NCI-H524 (cell line): ENCODE results near the gene RFNG.

Experiments used
- DNase-seq, 2 experiments: peaks; one replicate each; lab custom pipeline; 2025; lab: John Stamatoyannopoulos, UW

The RFNG gene

DNA sequence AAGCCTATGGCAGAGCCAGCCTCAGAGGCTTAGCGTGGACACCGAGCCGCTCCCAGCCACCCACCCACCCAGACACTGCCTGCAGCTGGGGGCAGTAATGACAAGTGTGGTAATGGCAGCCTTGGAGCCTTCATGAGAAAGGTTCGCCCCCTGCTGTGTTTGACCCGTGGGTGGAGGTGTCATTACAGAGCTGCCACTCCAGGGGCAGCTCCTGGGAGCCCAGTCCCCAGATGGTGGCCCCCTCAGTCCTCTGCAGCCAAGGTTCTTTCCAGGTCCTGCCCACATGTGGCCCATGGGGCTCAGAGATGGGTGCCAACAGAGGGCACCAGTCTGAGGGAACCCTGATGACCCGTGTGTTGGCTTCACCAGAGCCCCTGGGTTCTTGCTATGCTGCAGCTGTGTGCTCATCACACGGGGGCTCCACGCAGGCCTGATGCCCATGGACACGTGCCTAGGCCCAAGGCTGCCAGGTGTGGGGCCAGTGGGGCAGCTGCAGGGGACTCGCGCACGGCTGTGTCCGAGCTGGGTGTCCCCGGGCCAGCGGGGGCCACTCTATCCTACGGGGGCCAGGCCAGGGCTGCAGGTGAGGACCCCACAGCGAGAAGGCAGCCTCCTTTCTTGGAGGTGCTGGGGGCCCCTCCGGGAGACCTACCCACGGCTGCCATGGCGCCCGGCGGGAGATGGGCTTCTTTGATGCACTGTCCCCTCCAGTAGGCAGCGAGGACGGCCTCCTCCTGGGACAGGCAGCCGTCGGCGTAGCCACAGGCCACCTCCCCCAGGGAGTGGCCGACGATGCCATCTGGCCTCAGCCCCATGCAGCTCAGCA, 38.3 kb upstream of the RFNG start:
- no peak for DNase-seq

- DNase-seq = no peak
Measured at GRCh38 chr17:82088838-82089722, 37.5 kb upstream of the RFNG start.

DNA sequence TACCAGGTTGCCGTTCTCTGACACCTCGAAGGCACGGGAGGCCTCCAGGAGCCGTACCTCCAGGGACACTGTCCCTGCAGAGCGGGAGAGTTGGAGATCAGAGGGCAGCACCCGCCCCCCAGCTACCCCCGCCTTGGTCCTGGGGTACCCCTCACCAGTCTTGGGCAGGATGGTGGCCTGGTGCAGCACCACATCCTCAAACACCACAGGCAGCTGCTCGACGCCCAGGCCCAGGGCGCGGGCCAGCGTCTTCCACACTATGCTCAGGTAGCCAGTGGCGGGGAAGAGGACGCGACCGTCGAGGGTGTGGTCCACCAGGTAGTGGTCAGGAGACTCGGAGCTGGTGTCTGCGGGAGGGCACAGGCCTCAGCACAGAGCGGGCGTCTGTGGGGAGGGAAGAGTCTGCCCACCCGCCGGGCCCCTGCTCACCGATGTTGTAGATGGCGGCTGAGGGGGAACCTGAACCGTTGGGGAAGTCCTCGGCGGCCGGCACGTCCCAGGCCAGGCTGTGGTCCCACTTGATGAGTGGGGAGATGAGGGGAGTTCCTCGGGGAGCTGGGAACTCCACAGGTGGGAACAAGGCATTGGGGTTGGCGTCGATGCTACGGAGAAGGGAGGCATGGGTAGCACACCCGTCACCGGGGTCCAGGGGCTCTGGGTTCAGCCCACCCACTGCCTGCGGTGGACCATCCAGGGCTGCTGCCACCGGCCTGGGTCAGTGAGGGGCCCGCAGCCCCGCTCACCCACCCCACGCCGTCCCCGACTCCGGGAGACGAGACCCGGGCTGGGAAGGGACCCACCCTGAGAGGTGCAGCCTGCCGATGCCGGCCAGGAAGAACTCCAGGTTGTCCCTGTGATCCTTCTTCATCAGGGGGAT, 36.6 kb upstream of the RFNG start:
- no peak for DNase-seq

DNA sequence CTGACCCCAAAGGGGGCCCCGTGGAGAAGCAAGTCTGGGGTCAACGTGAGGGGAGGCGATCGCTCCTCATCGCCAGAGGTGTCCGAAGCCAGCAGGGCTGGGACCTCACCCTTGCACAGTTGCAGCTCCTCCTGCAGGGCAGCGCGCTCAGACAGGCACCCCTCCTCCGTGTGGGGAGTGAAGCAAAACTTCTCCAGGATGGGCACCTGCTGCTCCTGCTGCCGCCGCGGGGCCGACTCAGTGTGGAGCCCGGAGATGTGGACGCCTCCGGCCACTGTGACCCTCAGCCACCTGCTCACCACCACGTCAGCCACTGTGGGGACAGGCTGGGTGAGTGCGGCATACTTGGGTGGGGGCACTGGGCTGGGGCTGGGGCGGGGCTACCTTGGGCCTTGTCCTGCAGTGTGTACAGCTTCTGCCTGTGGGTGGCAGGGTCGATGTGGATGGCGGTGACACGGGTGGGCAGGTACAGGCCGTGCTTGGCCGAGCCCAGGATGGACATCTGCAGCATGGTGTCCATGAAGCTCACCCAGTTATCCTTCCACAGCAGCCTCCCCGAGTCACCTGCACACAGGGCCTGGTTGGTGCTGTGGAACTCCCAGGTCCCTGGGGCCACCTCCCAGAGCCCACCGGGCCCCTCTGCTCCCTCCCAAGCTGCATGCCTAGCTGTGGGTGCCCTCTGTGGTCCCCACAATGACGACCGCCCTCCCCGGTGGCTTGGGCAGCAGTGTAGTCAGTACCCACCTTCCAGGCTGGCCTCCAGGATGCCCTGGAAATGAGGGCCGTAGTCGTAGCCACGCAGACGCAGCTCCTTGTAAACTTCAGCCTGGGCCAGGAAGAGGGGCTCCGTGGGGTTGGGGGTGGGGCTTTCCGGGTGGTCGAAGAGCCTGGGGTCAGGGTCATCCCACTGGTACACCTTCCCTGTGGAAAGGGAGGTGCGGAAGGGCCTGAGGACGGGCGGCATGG, 35.6 kb upstream of the RFNG start:
- no peak for DNase-seq

GRCh38 chr17:82085931-82086764, 34.5 kb upstream of the RFNG start:
- DNase-seq = no peak

- no peak for DNase-seq
Measured at GRCh38 chr17:82085031-82085861, 33.6 kb upstream of the RFNG start.

GRCh38 chr17:82084373-82085030, 32.9 kb upstream of the RFNG start:
- DNase-seq = no peak

DNA sequence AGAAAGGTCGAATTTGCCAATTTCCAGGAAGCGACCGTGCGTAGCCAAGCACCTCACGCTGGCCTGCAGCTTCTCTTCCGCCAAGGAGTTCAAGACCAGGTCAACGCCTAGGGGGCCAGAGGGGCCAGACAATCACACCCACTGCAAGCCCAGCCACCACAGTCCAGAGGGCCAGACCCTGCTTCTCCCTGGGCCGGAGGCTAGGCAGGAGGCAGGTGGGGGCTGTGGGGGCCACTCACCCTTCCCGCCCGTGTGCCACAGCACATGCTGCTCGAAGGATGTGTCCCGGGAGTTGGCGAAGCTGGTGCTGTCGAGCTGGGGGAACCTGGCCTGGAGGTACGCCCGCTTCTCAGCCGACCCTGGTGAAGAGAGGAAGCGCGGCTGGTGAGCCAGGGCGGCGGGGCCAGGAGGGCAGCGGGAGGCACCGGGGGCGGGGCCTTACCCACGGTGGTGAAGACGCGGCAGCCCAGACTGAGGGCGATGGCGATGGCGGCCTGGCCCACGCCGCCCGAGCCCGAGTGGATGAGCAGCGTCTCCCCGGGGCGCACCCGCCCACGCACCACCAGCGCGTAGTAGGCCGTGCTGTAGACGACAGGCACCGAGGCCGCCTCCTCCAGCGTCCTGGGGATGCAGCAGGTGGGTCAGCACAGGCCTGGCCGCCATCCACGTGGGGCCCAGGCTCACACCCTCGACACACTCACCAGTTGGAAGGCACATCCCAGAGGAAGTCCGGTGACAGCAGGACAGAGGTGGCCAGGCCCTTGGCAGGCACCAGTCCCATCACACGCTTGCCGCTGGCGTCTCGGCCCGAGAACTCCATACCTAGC, 32.1 kb upstream of the RFNG start:
- no peak for DNase-seq

DNA sequence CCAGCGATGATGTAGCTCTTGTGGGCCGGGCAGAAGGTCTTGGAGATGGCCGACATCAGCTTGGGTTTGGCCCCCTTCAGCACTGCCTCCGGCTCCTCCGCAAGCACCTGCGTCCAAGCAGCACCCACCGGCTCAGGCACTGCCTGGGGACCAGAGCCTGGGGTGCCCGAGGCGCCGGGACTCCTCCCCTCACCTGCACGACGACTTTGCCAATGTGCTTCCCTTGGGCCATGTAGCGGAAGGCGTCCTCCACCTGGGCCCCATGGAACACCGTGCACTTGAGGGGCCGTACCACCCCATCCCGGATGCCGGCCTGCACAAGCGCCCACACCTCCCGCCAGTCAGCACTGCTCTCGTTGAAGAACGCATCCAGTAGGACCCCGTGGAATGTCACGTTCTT, 31.4 kb upstream of the RFNG start:
- no peak for DNase-seq

- DNase-seq = no peak
Measured at GRCh38 chr17:82082456-82082855, 30.8 kb upstream of the RFNG start.

- DNase-seq = no peak
Measured at GRCh38 chr17:82081966-82082365, 30.4 kb upstream of the RFNG start.

- no peak for DNase-seq
Measured at GRCh38 chr17:82081546-82081945, 29.9 kb upstream of the RFNG start.

DNA sequence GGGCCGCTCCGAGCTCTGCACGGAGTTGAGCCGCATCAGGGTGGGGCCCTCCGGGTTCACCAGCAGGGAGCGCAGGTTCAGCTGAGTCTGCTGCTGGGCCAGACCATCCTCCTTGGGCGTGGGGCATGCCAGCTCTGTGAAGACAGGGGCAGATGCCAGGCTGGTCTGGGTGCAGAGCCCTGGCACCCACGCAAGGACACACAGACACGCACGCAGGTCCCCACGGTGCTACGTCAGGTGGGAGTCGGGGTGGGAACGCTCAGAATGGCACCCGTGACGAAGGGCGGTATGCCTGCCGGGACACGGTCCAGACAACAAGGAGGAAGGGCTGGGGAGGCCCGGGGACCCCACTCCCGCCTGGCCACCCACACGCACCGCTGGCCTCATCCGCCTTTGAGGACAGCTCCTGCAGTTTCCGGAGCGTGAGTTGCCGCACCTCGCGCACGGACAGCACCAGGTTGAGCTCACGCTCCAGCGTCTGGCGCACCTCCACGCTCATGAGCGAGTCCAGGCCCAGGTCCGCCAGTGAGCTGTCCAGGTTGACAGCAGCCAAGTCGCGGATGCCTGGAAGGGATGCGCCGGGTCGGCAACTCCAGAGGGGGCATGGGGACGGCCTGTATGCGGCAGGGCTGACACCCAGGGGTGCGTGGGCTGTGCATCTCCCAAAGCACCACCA, 29.3 kb upstream of the RFNG start:
- no peak for DNase-seq

DNA sequence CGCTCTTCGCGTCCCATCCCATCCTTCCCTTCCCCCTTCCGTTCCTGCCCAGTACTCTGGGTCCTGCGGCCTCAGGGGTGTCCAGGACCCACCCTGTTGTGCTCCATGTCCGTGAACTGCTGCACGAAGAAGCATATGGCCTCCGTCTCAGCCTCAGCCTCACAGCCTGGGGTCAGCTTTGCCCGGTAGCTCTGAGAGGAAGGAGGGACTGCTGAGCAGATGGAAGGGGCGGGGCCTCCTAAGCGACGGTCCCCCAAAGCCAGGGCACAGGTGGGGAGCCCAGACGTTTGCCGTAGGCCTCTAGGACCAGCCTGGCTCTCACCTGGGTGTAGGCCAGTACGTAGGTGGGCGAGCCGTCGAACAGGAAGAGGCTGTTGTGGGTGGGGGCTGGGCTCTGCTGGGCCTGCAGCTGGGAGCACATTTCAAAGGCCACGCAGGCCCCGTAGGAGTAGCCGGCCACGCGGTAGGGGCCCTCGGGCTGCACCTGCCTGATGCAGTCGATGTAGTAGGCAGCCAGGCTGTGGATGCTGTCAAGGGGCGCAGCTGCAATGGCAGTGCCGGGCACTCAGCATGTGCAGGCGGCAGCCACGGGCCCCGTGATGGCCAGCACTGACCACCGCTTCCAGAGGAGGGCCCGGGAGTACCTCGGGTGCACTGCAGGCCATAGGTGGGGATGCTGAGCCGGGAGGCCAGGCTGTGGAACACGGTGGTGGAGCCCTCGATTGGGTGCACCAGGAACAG, 28.6 kb upstream of the RFNG start:
- DNase-seq = peak in 1 of 2 experiments; percentile 43

DNA sequence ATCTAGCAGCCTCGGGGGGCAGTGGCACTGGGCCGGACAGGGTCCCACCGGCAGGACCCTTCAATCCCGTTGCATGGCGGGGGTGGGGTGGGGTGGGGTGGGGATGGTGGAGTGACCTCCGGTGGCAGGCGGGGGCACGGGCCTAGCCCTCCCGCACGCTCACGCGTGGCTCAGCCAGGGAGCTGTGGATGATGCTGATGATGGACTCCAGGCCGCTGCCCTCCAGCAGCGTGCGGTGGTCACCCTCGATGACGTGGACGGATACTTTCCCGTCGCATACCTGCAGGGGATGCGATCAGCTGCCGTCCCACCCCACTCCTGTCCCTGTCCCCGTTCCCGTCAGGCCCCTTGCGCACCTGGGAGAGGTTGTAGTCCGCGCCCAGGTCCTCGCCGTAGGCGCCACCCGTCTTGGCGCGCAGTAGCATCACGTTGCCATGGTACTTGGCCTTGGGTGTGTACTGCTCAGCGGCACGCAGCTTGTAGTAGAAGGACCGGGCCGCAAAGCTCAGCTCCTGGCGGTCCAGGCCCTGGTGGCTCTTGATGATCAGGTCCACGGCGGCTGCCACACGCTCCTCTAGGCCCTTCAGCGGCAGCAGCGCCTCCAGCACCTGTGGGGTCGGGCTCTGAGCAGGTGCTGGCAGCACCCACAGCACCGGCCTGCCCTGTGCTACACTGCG, 27.5 kb upstream of the RFNG start:
- no peak for DNase-seq

GRCh38 chr17:82078433-82078832, 26.8 kb upstream of the RFNG start:
- no peak for DNase-seq
